T-helper 1 cell treated with Interleukin-12 subunit alpha and Interleukin-12 subunit beta and Interleukin-4 antibody, amounts not matched to agents 30 μg/mL and 1 μg/mL, for 36 hours (primary cell): ENCODE measurements around the gene IFITM2.
"Not testable (repeated sequence)": the region's sequence is repeated elsewhere in the genome, so short reads cannot be mapped to it uniquely, and the experiment has no call there.

Source experiments
- H3K27ac Mint-ChIP-seq: one replicate; pipeline ENCODE4 v1.8.0; 2021; ENCODE audit warnings: mild to moderate bottlenecking, mixed read lengths
- H3K27me3 Mint-ChIP-seq: one replicate; pipeline ENCODE4 v1.8.0; 2021; ENCODE audit warnings: low read depth, mixed read lengths
- H3K36me3 Mint-ChIP-seq: one replicate; pipeline ENCODE4 v1.8.0; 2021; ENCODE audit warnings: low read depth, mixed read lengths
- H3K4me1 Mint-ChIP-seq: one replicate; pipeline ENCODE4 v1.8.0; 2021; ENCODE audit warnings: low read depth, mixed read lengths
- H3K4me3 Mint-ChIP-seq: one replicate; pipeline ENCODE4 v1.8.0; 2021; ENCODE audit warnings: mild to moderate bottlenecking, moderate library complexity, mixed read lengths
- H3K9me3 Mint-ChIP-seq: one replicate; pipeline ENCODE4 v1.8.0; 2021; ENCODE audit warnings: mixed read lengths

The IFITM2 gene

GRCh38 chr11:317668-318404 lies 10.2 kb downstream of the IFITM2 start:
- Mint-ChIP-seq H3K36me3 (peaks cover 36% of the 10 kb centered on the region), H3K4me3 (peak overlapping the region; percentile 91), H3K4me1 (peaks cover 33% of the 10 kb centered on the region), H3K27ac (peak overlapping the region; percentile 90)
- not testable (repeated sequence) for H3K9me3 Mint-ChIP-seq, H3K27me3 Mint-ChIP-seq

- H3K36me3 Mint-ChIP-seq, result peaks cover 36% of the 10 kb centered on the region
- H3K4me3 Mint-ChIP-seq, H3K27me3 Mint-ChIP-seq, H3K9me3 Mint-ChIP-seq, H3K27ac Mint-ChIP-seq: not testable (repeated sequence)
- peaks cover 25% of the 10 kb centered on the region for H3K4me1 Mint-ChIP-seq
Measured at GRCh38 chr11:318405-319120, 10.9 kb downstream of the IFITM2 start.

- Mint-ChIP-seq H3K27ac (peak overlapping the region; percentile 67), H3K4me3 (peak overlapping the region; percentile 78), H3K4me1 (peaks cover 25% of the 10 kb centered on the region), H3K36me3 (peaks cover 30% of the 10 kb centered on the region)
- H3K9me3 Mint-ChIP-seq, H3K27me3 Mint-ChIP-seq: not testable (repeated sequence)
Measured at GRCh38 chr11:319121-319887, 11.7 kb downstream of the IFITM2 start.

GRCh38 chr11:319888-320273 lies 12.3 kb downstream of the IFITM2 start:
- H3K36me3 Mint-ChIP-seq, result peaks cover 26% of the 10 kb centered on the region
- H3K9me3 Mint-ChIP-seq, H3K27me3 Mint-ChIP-seq: not testable (repeated sequence)
- H3K27ac Mint-ChIP-seq, result peak overlapping the region; percentile 67
- peaks cover 28% of the 10 kb centered on the region for H3K4me1 Mint-ChIP-seq
- H3K4me3 Mint-ChIP-seq, result peak overlapping the region; percentile 78

- Mint-ChIP-seq H3K9me3 (no peaks in the 10 kb centered on the region), H3K27ac (no peak overlapping the region), H3K27me3 (no peaks in the 10 kb centered on the region), H3K4me3 (no peak overlapping the region), H3K4me1 (peaks cover 36% of the 10 kb centered on the region), H3K36me3 (peaks cover 4% of the 10 kb centered on the region)
Measured at GRCh38 chr11:324156-324555, 16.5 kb downstream of the IFITM2 start.

GRCh38 chr11:324593-325517 lies 17.2 kb downstream of the IFITM2 start:
- Mint-ChIP-seq H3K4me1 (peaks cover 40% of the 10 kb centered on the region), H3K27ac (peak overlapping the region; percentile 2)
- H3K4me3 Mint-ChIP-seq, H3K36me3 Mint-ChIP-seq, H3K27me3 Mint-ChIP-seq, H3K9me3 Mint-ChIP-seq: not testable (repeated sequence)

GRCh38 chr11:325796-326591 lies 18.4 kb downstream of the IFITM2 start:
- Mint-ChIP-seq H3K9me3 (no peaks in the 10 kb centered on the region), H3K4me3 (no peak overlapping the region), H3K27ac (peak overlapping the region; percentile 90), H3K27me3 (no peaks in the 10 kb centered on the region), H3K4me1 (peaks cover 37% of the 10 kb centered on the region), H3K36me3 (no peaks in the 10 kb centered on the region)

GRCh38 chr11:326592-326841 lies 18.9 kb downstream of the IFITM2 start:
- Mint-ChIP-seq H3K4me3 (peak overlapping the region; percentile 53), H3K27ac (peak overlapping the region; percentile 90), H3K4me1 (peaks cover 39% of the 10 kb centered on the region), H3K27me3 (no peaks in the 10 kb centered on the region), H3K9me3 (no peaks in the 10 kb centered on the region), H3K36me3 (no peaks in the 10 kb centered on the region)

- peak overlapping the region; percentile 90 for H3K27ac Mint-ChIP-seq
- no peaks in the 10 kb centered on the region for H3K9me3 Mint-ChIP-seq
- peaks cover 44% of the 10 kb centered on the region for H3K4me1 Mint-ChIP-seq
- no peaks in the 10 kb centered on the region for H3K27me3 Mint-ChIP-seq
- peak overlapping the region; percentile 53 for H3K4me3 Mint-ChIP-seq
- no peaks in the 10 kb centered on the region for H3K36me3 Mint-ChIP-seq
Measured at GRCh38 chr11:326842-327580, 19.4 kb downstream of the IFITM2 start.

- H3K4me1 Mint-ChIP-seq, result peaks cover 45% of the 10 kb centered on the region
- H3K27me3 Mint-ChIP-seq, result no peaks in the 10 kb centered on the region
- no peaks in the 10 kb centered on the region for H3K36me3 Mint-ChIP-seq
- H3K9me3 Mint-ChIP-seq, result no peaks in the 10 kb centered on the region
- peak overlapping the region; percentile 44 for H3K4me3 Mint-ChIP-seq
- peak overlapping the region; percentile 90 for H3K27ac Mint-ChIP-seq
Measured at GRCh38 chr11:327581-327923, 19.9 kb downstream of the IFITM2 start.

- no peak overlapping the region for H3K4me3 Mint-ChIP-seq
Measured at GRCh38 chr11:328012-328411, 20.4 kb downstream of the IFITM2 start.

GRCh38 chr11:328516-329100 lies 21.0 kb downstream of the IFITM2 start:
- H3K4me1 Mint-ChIP-seq, result peaks cover 45% of the 10 kb centered on the region
- H3K36me3 Mint-ChIP-seq, H3K27me3 Mint-ChIP-seq, H3K4me3 Mint-ChIP-seq, H3K9me3 Mint-ChIP-seq, H3K27ac Mint-ChIP-seq: not testable (repeated sequence)

More at GRCh38 chr11:328012-328411, 20.4 kb downstream of the IFITM2 start:
- peaks cover 2% of the 10 kb centered on the region for H3K9me3 Mint-ChIP-seq
- H3K36me3 Mint-ChIP-seq, result no peaks in the 10 kb centered on the region
- peaks cover 45% of the 10 kb centered on the region for H3K4me1 Mint-ChIP-seq
- H3K27me3 Mint-ChIP-seq, result no peaks in the 10 kb centered on the region
- H3K27ac Mint-ChIP-seq, result no peak overlapping the region

- Mint-ChIP-seq H3K27me3 (no peaks in the 10 kb centered on the region), H3K27ac (peak overlapping the region; percentile 81), H3K4me3 (no peak overlapping the region), H3K9me3 (peaks cover 4% of the 10 kb centered on the region), H3K4me1 (peaks cover 40% of the 10 kb centered on the region), H3K36me3 (no peaks in the 10 kb centered on the region)
Measured at GRCh38 chr11:329886-330253, 22.3 kb downstream of the IFITM2 start.
